Gastroesophageal sphincter (tissue), 4 donors: Measurements from ENCODE around the gene OR1J1. TPM values are rescaled to one million over a fixed set of nuclear protein-coding genes. Genes with fewer than 3 reads are reported as not detected.

Experiments
- ATAC-seq: fragments of 150-250 bp; one replicate; pipeline ENCODE4 v1.9.1; 2016; ENCODE audit warnings: mild to moderate bottlenecking, moderate library complexity
- H3K27ac ChIP-seq, 4 donors: fragments of 200-600 bp; sonication (generic) in 3 of 4; 1 replicate in 3 of 4; 2 replicates in 1 of 4; pipeline ENCODE4 v1.5.1; 2016 to 2019
- H3K27me3 ChIP-seq: fragments of 200-600 bp; sonication (generic); one replicate; pipeline ENCODE4 v1.5.1; 2019
- H3K36me3 ChIP-seq, 2 donors: fragments of 200-600 bp; sonication (generic); one replicate each; pipeline ENCODE4 v1.5.1; 2019; ENCODE audit warnings: control low read depth in 1 of 2
- H3K4me1 ChIP-seq, 3 donors: fragments of 200-600 bp; sonication (generic); 1 replicate in 2 of 3; 2 replicates in 1 of 3; pipeline ENCODE4 v1.5.1; 2016 to 2019; ENCODE audit warnings: control low read depth in 2 of 3
- H3K4me3 ChIP-seq, 2 donors: fragments of 200-600 bp; sonication (generic); one replicate each; pipeline ENCODE4 v1.5.1; 2019; ENCODE audit warnings: mild to moderate bottlenecking in 1 of 2, moderate library complexity in 1 of 2
- H3K9me3 ChIP-seq, 3 donors: fragments of 200-600 bp; sonication (generic); one replicate each; pipeline ENCODE4 v1.5.1; 2017 to 2019; ENCODE audit warnings: control low read depth in 2 of 3
- EP300 ChIP-seq: sonication (generic); formaldehyde crosslinking; IDR thresholded peaks from one replicate; pipeline ENCODE4 v1.6.1; 2017; ENCODE audit warnings: antibody characterized with exemption, mild to moderate bottlenecking
- POLR2A ChIP-seq, 2 donors: fragments of 450-650 bp; IDR thresholded peaks; one replicate each; pipeline ENCODE4 v1.6.1; 2017; ENCODE audit warnings: antibody characterized with exemption in 2 of 2, mild to moderate bottlenecking in 2 of 2, moderate library complexity in 1 of 2
- POLR2AphosphoS5 ChIP-seq: sonication (generic); formaldehyde crosslinking; IDR thresholded peaks from one replicate; pipeline ENCODE4 v1.6.1; 2017; ENCODE audit warnings: antibody characterized with exemption
- WGBS, 2 donors: methylation state at CpG; one replicate each; pipeline ENCODE4 v1.1.5; 2018; ENCODE audit warnings: low coverage in 1 of 2; 5-methylcytosine and 5-hydroxymethylcytosine counted together
- total RNA-seq, 4 donors: library from RNA; depleted of rRNA; stranded (reverse); fragments of >200 nt; gene quantifications; one replicate each; pipeline ENCODE4 v1.1.0, GENCODE V29; 2016
- TF ChIP-seq, protein P1 (sequence below), 4 experiments: fragments of 200-600 bp in 2 of 4; fragments of 450-650 bp in 2 of 4; sonication (generic) in 1 of 4; IDR thresholded peaks; one replicate each; pipeline ENCODE4 v1.5.1; 2017 to 2019; ENCODE audit warnings: antibody characterized with exemption in 4 of 4, mild to moderate bottlenecking in 2 of 4, moderate library complexity in 2 of 4

Gene OR1J1
- total RNA-seq, 4 donors from 2014 or later: not detected

DNA sequence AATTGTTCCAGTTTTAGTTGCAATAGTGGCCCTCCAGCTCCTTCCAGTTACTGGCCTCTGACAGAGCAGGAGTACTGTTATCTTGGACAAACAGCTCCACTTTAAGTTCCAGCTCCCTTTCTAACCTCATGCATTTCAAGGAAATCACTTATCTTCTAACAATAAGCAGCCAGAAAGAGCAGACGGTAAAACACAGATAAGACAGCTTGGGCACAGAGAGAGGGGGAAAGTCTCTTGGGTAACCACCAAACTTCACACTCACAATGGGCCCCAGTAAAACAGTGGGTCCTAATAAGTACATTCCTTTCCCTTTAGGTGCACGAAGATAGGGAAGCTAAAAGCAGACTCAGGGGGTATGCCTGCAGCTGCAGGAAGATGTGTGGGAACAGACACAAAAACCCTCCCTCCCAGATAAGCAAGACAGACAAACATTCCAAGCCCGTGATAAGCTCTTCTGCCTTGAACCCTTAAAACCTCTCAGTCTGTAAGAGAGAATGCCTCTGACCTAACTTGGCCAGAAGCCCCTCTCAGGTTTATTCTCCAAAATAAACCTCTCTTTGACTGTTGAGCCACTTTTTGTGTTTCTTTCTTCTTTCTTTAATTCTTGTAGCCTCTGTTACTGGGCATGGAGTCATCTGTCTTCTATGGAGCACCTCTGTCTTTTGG lies 30.8 kb downstream of the OR1J1 start:
- H3K27ac ChIP-seq: no peak overlapping the region
- H3K27me3 ChIP-seq: no peaks in the 10 kb centered on the region
- TF ChIP-seq EP300: no peak
- no peak for TF ChIP-seq POLR2AphosphoS5
- no peak for TF ChIP-seq POLR2A (IDR thresholded peaks at IDR 0.05)
- TF ChIP-seq, protein P1, sequence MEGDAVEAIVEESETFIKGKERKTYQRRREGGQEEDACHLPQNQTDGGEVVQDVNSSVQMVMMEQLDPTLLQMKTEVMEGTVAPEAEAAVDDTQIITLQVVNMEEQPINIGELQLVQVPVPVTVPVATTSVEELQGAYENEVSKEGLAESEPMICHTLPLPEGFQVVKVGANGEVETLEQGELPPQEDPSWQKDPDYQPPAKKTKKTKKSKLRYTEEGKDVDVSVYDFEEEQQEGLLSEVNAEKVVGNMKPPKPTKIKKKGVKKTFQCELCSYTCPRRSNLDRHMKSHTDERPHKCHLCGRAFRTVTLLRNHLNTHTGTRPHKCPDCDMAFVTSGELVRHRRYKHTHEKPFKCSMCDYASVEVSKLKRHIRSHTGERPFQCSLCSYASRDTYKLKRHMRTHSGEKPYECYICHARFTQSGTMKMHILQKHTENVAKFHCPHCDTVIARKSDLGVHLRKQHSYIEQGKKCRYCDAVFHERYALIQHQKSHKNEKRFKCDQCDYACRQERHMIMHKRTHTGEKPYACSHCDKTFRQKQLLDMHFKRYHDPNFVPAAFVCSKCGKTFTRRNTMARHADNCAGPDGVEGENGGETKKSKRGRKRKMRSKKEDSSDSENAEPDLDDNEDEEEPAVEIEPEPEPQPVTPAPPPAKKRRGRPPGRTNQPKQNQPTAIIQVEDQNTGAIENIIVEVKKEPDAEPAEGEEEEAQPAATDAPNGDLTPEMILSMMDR (IDR thresholded peaks at IDR 0.05): no peak
- H3K4me1 ChIP-seq: no peaks in the 10 kb centered on the region
- WGBS, 2 donors: 31% methylated on average over 3 of the region's 3 CpGs; no CpG with 5 or more reads in 1 of the 2 donors
- H3K9me3 ChIP-seq: no peaks in the 10 kb centered on the region
- no peak overlapping the region for H3K4me3 ChIP-seq
- ATAC-seq: no peak
- no peaks in the 10 kb centered on the region for H3K36me3 ChIP-seq

DNA sequence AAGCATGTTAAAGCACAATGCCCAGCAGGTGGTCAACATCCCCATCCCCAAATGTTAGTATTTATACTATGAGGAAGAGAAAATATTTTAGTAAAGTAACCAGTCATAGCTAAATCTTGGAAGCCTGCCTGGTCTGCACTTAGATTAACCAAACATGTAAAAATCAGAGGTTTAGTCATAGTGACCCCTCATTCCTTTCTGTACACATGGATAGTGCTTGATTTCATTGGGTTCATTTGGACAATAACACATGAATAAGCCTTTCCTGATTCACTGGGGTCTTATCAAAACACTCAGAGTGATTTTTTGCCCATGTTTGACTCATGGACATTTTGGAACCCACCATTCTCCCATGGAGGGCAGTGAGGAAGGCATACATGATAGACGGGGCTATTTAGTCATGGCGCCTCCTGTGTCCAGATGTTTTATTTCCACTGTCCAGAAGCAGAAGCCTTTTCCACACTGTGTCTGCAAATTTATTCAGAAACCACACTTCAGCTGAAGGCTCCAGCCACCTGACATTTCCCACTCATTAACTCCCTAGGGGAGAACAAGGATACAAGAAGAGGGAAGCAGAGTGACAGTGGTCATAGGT lies 32.5 kb downstream of the OR1J1 start:
- Histone ChIP-seq H3K4me1 (no peaks in the 10 kb centered on the region), H3K4me3 (no peak overlapping the region), H3K27me3 (no peaks in the 10 kb centered on the region), H3K27ac (no peak overlapping the region), H3K9me3 (no peaks in the 10 kb centered on the region), H3K36me3 (no peaks in the 10 kb centered on the region)
- no peak for ATAC-seq
- no peak for TF ChIP-seq EP300
- peak; percentile 38 for TF ChIP-seq POLR2AphosphoS5
- TF ChIP-seq, protein P1 (IDR thresholded peaks at IDR 0.05): no peak
- no peak for TF ChIP-seq POLR2A (IDR thresholded peaks at IDR 0.05)
- 60% methylated on average over 2 of the region's 2 CpGs; no CpG with 5 or more reads in 1 of the 2 donors for WGBS, 2 donors

DNA sequence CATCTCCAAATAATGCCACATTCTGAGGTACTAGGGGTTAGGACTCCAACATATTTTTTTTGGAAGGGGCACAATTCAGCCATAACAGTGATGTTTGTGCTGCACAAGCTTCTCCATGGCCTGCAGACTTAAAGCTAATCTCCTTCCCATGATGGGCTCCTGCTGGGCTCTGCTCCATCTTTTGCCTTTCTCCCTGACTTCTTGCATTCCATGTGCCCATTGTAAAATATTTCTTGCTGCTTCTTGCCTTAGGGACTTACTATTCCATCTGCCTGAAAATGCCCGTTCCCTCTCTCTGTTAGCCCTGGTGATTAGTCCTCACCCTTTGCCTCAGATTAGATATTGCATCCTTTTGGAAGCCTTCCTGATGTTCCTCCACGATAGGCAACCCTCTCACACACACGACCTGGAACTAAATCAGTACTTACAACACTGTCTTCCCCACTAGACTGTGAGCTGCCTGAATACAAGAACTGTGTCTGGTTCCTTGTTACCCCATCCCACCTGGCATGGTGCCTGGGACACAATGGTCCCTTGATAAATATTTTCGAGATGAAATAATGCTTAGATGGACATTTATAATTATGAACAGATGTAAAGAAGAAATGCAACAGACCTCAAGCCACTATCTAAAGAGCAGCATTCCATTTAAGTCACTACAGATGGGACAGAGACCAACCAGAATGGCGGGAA lies 33.5 kb downstream of the OR1J1 start:
- Histone ChIP-seq H3K4me3 (no peak overlapping the region), H3K27me3 (no peaks in the 10 kb centered on the region), H3K4me1 (no peaks in the 10 kb centered on the region), H3K36me3 (no peaks in the 10 kb centered on the region), H3K9me3 (no peaks in the 10 kb centered on the region), H3K27ac (no peak overlapping the region)
- peak; percentile 63 for ATAC-seq
- TF ChIP-seq, protein P1 (IDR thresholded peaks at IDR 0.05): no peak
- no peak for TF ChIP-seq EP300
- no peak for TF ChIP-seq POLR2AphosphoS5
- TF ChIP-seq POLR2A (IDR thresholded peaks at IDR 0.05): no peak
- 61 to 100% methylated on average over 3 to 5 of the region's 5 CpGs for WGBS, 2 donors

- Histone ChIP-seq H3K27me3 (no peaks in the 10 kb centered on the region), H3K4me3 (no peak overlapping the region), H3K4me1 (no peaks in the 10 kb centered on the region), H3K36me3 (no peaks in the 10 kb centered on the region), H3K27ac (no peak overlapping the region), H3K9me3 (no peaks in the 10 kb centered on the region)
- 80 to 88% methylated on average over 1 of the region's 1 CpG for WGBS, 2 donors
- TF ChIP-seq, protein P1 (IDR thresholded peaks at IDR 0.05): no peak
- TF ChIP-seq POLR2A (IDR thresholded peaks at IDR 0.05): no peak
- TF ChIP-seq EP300: no peak
- no peak for TF ChIP-seq POLR2AphosphoS5
- no peak for ATAC-seq
These were observed 35.2 kb downstream of the OR1J1 start for GRCh38 chr9:122442568-122442967.

Other genes starting within 250 kb of the OR1J1 start
- gene LHX6, start 249.0 kb downstream of the OR1J1 start, total RNA-seq: 10 to 100 TPM in 1 of 4 donors, 1 to 10 TPM in 3; 1.7 to 13.0 (median 4.9) TPM
- gene RBM18, start 213.1 kb downstream of the OR1J1 start, total RNA-seq: 10 to 100 TPM; 11.0 to 21.5 (median 18.1) TPM
- 10 to 100 TPM; 24.1 to 38.0 (median 29.7) TPM for gene MRRF, start 213.0 kb downstream of the OR1J1 start, total RNA-seq
- gene PTGS1, start 106.9 kb downstream of the OR1J1 start, total RNA-seq: 100 to 1,000 TPM in 1 of 4 donors, 10 to 100 TPM in 3; 15.8 to 154 (median 46.4) TPM
- not detected for gene OR1J2, start 32.9 kb upstream of the OR1J1 start, total RNA-seq
- gene OR1J4, start 41.2 kb upstream of the OR1J1 start, total RNA-seq: not detected
- not detected for gene OR1N1, start 49.4 kb upstream of the OR1J1 start, total RNA-seq
- not detected for gene OR1N2, start 75.2 kb upstream of the OR1J1 start, total RNA-seq
- gene OR1L8, start 105.5 kb upstream of the OR1J1 start, total RNA-seq: not detected
- gene OR1Q1, start 136.8 kb upstream of the OR1J1 start, total RNA-seq: not detected
- not detected for gene OR1B1, start 179.7 kb upstream of the OR1J1 start, total RNA-seq
- not detected for gene OR1L1, start 183.8 kb upstream of the OR1J1 start, total RNA-seq
- not detected for gene OR1L3, start 197.2 kb upstream of the OR1J1 start, total RNA-seq
- not detected for gene OR1L4, start 246.1 kb upstream of the OR1J1 start, total RNA-seq